SIG-M5 treated with dmso at 0.1 percent for 504 hours (cell line): ENCODE measurements around the gene PML.
"Not testable (repeated sequence)": the region's sequence is repeated elsewhere in the genome, so short reads cannot be mapped to it uniquely, and the experiment has no call there.

Experiments used
- DNase-seq: peaks from one replicate; lab custom pipeline; 2025; ENCODE audit not compliant: unreplicated experiment; lab: John Stamatoyannopoulos, UW

The PML gene

DNA sequence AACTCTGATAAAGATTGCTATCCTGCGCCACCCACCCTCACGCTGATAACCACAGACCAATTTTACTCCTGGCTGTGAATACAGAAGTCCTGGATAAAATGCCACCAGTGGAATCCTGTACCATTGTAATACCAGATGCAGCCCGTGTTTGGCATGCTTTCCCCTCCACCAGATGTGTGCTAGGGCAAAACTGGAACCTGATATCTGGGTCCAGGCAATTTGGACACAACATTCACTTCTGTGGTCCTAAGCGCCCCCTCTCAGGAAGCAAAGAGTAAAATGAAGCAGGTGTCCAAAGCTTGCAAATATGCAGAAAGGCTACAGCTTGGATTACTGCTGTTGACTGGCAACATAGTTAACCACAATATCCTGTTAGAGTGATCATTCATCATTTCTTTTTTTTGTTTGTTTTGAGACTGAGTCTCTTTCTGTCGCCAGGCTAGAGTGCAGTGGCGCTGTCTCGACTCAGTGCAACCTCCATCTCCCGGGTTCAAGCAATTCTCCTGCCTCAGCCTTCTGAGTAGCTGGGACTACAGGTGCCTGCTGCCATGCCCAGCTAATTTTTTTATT is 35.4 kb upstream of the PML start:
- no peak for DNase-seq

- DNase-seq: no peak
Measured at GRCh38 chr15:73959801-73960200, 34.7 kb upstream of the PML start.

- DNase-seq: not testable (repeated sequence)
Measured at GRCh38 chr15:73960472-73961070, 33.9 kb upstream of the PML start.

- no peak for DNase-seq
Measured at GRCh38 chr15:73962433-73962832, 32.1 kb upstream of the PML start.

DNA sequence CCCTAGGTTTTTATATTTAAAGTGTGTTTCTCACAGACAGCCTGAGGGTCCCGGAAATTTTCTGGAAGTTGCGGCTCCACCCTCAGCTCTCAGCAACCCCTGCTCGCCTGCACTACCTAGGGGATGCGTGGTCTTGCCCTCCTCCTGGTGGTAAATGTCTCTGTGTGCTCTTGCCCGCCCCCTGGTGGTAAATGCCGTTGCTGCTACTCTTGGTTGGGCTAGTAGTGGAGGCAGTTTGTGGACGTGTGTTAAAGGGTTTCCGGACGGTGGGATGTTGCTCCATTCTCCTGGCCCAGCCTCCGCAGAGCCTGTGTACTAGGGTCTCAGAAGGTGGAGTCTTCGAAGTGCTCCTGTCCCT is 29.8 kb upstream of the PML start:
- DNase-seq: peak; percentile 80

DNA sequence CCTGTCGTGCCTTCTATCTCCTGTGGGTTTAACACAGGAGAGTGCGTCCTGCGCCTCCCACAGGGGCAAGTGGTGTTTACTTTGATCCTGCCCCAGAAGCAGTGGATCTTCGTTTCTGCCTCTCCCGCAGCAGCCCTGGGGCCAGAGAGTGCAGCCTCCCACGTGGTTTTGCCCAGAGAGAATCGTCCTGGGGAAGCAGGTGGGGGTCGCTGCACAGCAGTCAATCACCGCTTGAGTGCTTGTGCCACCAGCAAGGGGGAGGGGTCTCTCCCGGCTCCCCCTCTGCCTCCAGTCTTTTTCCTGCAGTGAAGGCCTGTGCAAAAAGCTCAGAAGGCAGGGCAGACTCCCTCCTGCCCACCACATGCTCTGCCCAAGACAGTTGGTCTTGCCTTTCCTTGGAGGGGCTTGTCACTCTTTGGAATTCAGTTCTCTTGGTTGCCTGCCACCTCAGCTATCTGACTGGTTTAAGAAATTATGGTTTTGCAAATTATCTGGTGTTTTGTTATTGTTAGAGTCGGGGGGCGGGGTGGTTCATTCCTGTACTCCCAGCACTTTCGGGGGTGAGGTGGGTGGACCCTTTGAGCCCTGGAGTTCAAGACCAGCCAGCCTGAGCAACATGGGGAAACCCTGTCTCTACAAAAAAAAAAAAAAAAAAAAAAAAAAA is 29.3 kb upstream of the PML start:
- no peak for DNase-seq

GRCh38 chr15:73965758-73966113 is 28.8 kb upstream of the PML start:
- DNase-seq: no peak

- no peak for DNase-seq
Measured at GRCh38 chr15:73968461-73968860, 26.1 kb upstream of the PML start.

DNA sequence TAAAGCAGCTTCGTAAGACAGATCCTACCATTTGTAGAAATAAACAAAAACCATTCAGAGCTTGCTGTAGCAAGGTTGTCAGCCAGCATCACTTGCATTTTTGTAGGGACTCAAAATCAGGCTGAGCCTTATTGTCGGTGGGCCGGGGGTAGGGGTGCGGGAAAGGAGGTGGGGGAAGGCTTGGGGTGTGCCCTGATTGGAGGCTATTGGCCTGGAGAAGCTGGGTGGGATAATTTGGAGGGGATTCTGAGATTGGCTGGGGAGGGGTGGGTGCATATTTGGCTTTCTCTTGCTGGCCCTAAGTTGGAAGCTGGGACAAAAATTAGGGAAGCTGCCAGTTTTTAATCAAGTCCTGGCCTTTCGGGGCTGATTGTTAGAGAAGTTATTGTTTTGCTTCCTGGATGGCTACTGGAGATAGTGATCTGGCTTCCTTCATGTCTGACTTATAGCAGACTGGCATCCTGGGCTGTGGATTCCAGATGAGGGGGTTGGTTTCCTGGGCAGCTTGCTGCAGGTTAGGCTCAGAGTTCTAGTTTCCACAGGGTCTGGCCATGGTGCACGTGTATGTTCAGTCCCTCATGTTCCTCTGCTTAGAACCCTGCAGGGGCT is 25.3 kb upstream of the PML start:
- DNase-seq: no peak

DNA sequence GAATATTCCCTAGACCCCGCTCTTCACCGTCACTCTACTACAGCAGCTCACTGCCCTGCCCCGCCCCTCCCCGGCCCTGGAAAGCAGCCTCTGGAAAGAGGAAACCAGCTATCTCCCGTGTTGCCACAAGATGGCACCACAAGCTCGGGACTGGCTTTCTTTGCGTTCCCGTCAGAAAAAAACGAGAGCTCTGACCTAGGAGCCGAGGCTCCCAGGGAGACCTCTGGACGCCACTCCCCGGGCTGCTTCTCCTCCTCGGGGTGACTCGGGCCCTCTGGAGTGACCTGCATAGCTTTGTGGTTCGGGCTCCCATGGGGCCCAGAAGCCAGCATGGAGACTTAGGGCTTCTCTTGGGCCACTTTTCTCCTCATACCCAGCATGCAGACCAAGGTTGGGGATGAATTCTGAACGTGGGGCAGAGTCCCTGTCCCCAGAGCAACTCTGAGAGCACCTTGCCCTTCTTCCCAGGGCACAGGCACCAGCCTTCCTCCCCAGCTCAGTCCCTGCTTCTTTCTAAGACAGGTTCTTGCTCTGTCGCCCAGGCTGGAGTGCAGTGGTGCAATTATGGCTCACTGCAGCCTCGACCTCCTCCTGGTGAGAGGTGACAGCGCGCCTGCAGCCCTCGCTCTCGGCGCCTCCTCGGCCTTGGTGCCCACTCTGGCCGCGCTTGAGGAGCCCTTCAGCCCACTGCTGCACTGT is 21.4 kb upstream of the PML start:
- peak; percentile 86 for DNase-seq

GRCh38 chr15:73973683-73974200 is 20.8 kb upstream of the PML start:
- DNase-seq: not testable (repeated sequence)

- peak; percentile 35 for DNase-seq
Measured at GRCh38 chr15:73975440-73976125, 18.9 kb upstream of the PML start.

DNA sequence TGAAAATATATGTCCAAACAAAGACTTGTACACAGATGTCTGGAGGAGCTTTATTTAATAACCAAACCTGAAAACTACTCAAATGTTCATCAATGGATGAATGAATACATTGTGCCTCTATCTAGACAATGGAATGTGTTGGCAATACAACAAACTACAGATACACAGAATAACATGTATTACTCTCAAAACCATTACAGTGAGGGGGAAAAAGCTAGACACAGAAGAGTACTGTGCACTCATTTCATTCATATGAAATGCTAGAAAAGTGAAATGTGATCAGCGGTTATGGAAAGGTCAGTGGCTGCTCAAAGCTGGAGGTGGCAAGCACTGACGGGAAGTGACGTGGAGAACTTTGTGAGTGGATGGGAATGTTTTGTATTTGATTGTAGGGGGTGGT is 15.6 kb upstream of the PML start:
- DNase-seq: no peak

- no peak for DNase-seq
Measured at GRCh38 chr15:73979636-73980035, 14.9 kb upstream of the PML start.

DNA sequence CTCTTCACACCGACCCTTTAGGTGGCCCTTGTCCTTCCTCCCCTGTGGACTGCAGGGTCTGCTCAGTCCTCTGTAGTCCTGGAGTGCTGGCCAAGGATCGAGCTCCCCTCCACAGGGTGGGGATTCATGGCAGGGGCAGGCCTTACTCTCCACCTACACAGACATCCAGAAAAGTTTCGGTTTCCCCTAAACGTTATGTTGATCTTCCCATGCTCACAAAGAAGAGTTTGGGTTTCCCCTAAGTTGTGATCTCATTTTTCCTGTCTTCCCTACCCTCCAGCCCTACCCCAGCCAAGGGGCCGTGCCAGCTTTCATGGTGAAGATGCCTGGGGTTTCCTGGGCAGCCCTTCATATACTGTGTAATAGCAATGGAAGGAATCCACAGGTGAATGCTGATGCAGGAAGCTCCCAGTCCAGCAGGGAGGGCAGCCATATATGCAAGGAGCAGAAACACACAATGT is 12.7 kb upstream of the PML start:
- DNase-seq: no peak

DNA sequence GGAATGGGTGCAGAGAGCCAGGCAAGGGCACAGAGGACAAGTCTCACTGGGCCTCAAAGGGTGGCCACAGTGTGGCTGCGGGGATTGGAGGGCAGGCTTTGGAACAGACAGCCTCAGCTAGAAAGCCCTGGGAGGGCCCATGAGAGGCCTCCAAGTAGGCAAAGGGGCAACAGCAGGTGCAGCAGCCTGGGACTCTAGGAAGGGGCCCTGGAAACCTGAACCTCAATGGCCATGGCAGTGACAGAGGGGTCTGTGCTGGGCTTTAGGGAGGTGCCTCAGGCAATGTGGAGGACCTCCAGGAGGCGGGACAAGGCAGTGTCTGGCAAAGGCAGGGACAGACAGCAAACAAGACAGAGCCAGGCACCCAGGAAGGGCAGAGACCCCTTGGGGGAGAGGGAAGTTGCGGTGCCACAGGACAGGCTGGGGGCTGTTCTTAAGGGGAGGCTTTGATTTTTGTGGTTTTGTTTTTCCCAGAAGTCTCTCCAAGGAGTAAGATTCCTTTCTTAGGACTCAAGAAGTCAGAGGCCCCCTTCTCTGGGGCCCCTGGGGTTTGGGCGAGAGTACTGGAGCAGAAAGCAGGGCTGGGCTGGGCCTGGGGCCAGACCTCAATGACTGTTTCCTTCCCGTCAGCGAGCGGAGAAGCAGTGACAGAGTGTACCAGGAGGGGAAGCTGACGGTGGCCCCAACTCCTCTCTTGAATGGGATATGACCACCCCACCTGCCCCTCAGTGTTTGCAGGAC is 12.1 kb upstream of the PML start:
- DNase-seq: no peak

GRCh38 chr15:73983211-73983727 is 11.2 kb upstream of the PML start:
- DNase-seq: no peak

DNA sequence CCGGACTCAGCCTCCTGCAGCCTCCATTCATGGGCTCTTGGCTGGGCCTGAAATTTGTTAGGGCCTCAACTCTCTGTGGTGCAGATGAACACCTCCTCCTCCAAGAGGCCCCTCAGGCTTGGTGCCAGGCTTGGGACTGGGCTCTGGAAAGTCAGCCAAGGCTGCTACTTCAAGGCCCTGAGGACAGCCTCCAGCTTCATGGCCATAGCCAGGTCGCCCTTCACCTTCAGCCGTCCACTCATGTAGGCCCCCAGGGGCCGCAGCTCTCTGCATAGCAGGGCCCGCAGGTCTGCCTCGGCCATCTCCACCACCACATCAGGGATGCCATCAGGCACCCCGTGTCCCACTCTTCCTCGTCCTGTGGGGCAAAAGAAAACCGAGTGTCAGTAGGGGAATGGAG is 10.7 kb upstream of the PML start:
- DNase-seq: no peak

- no peak for DNase-seq
Measured at GRCh38 chr15:73984208-73984979, 10.1 kb upstream of the PML start.
